ENCODE data around the gene BMP7.
"Not testable (repeated sequence)": the region's sequence is repeated elsewhere in the genome, so short reads cannot be mapped to it uniquely, and the experiment has no call there.

BMP7 gene

DNA sequence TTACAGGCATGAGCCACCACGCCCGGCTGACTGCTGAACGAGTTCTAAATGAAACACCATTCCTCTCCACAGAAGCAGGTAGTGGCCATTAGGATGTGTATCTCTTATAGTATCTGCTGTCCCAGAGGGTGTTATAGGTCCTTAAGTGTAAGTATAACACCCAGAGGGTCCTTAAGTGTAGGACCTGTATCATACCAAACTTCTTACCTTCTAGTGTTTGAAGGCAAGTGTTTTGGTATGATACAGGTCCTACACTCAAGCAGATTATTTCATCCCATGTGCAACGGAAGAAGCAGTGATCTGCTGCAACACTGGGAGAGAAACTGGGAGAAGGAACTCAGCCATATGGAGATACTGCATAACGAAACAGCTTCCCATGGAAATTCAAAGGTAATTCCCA is 17.4 kb downstream of the BMP7 start:
- no peak for DNase-seq (ENCODE audit: low spot score)

- DNase-seq (ENCODE audit: low spot score): no peak
Measured at GRCh38 chr20:57248132-57248797, 18.2 kb downstream of the BMP7 start.

DNA sequence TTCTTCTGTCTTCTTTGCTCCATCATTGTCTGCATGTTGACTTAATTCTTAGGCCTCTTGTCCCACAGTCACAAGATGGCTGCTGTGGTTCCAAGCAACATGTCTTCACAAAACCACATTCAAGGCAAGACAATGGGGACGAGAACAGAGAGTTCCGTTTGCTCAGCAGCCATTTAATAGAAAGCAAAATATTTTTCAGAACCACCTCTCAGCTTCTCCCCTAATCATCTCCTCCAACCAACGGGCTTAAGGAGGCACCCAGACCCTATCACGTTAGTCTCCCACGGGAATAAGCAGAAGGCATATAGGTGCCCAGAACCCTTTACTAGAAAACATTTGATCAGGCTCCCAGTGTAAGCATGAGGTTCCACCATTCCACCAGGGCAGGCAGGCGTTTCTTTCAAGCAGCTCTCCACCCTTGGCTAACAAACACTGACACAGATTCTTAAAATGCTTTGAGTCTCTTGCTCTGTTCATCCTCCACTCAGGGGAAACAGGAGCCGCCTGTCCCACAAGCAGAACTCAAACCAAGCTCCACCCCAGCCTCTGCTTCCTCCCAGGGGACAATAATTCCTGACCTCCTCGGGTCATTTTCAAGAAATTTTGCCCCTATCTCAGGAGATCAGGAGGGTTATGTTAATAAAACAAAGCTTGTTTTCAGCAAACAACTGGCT is 19.0 kb downstream of the BMP7 start:
- DNase-seq (ENCODE audit: low spot score): no peak

- no peak for DNase-seq (ENCODE audit: low spot score)
Measured at GRCh38 chr20:57245997-57246396, 20.4 kb downstream of the BMP7 start.

- DNase-seq (ENCODE audit: low spot score): no peak
Measured at GRCh38 chr20:57244627-57245214, 21.7 kb downstream of the BMP7 start.

DNA sequence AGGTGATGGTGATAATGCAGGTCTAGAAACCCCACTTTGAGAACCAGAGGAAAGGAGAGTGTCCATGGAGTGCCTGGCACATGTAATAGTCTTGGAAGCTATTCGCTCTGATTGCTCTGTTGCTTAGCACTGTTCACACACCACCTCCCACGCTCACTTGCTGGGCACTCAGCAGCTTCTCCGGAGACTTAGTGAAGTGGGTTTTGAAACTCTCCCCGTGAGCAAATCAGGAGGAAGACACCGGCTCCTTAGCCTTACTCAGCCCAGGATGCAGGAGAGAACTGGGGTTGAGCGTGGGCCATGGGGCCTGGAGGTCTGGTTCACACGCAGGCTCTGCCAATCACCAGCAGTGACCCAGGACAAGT is 22.2 kb downstream of the BMP7 start:
- DNase-seq (ENCODE audit: low spot score): no peak

GRCh38 chr20:57243480-57244220 is 22.8 kb downstream of the BMP7 start:
- DNase-seq (ENCODE audit: low spot score): no peak

GRCh38 chr20:57242414-57242813 is 24.0 kb downstream of the BMP7 start:
- no peak for DNase-seq (ENCODE audit: low spot score)

DNA sequence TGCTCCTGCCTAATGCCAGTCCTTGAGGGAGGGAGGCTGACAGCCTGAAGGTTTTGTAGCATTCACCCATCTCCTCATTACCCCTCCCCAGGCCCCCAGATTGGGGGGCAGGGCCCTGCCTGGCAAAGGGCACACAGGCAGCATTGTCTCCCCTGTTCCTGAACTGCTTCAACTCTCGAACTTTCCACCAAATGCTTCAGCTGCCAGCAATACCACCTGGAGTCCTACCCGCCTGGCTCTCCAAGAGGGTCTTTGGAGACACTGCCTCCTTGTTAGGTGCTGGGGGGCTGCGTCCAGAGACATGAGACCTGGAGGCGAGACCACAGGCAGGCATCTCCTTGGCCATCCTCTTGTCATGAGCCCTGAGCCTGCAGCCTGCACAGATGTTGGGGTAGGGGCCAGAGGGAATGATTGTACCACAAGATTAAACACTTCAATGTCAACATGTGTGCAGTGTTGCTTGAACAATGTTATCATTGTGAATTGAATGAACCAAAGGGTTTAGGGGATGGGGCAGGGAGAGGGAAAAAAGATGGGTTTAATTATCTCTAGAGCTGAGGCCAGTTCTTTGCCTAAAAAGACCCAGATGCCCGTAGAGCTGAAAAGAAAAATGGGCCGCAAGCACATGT is 25.0 kb downstream of the BMP7 start:
- DNase-seq (ENCODE audit: low spot score): no peak

GRCh38 chr20:57240581-57241362 is 25.7 kb downstream of the BMP7 start:
- no peak for DNase-seq (ENCODE audit: low spot score)

DNA sequence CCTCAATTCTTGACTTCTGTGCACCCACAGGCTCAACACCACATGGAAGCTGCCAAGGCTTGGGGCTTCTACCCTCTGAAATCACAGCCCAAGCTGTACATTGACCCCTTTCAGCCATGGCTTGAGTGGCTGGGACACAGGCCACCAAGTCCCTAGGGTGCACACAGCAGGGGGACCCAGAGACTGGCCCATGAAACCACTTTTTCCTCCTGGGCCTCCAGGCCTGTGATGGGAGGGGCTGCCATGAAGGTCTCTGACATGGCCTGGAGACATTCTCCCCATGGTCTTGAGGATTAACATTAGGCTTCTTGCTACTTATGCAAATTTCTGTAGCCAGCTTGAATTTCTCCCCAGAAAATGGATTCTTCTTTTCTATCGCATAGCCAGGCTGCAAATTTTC is 26.7 kb downstream of the BMP7 start:
- not testable (repeated sequence) for DNase-seq (ENCODE audit: low spot score)

DNA sequence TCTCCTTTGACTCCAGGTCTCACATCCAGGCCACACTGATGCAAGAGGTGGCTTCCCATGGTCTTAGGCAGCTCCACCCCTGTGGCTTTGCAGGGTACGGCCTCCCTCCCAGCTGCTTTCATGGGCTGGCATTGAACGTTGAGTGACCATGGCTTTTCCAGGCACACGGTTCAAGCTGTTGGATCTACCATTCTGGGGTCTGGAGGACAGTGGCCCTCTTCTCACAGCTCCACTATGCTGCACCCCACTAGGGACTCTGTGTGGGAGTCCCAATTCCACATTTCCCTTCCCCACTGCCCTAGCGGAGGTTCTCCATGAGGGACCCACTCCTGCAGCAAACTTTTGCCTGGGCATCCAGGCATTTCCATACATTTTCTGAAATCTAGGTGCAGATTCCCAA is 27.1 kb downstream of the BMP7 start:
- DNase-seq (ENCODE audit: low spot score): not testable (repeated sequence)

GRCh38 chr20:57238089-57238488 is 28.4 kb downstream of the BMP7 start:
- no peak for DNase-seq (ENCODE audit: low spot score)

GRCh38 chr20:57237585-57237953 is 28.9 kb downstream of the BMP7 start:
- no peak for DNase-seq (ENCODE audit: low spot score)

DNA sequence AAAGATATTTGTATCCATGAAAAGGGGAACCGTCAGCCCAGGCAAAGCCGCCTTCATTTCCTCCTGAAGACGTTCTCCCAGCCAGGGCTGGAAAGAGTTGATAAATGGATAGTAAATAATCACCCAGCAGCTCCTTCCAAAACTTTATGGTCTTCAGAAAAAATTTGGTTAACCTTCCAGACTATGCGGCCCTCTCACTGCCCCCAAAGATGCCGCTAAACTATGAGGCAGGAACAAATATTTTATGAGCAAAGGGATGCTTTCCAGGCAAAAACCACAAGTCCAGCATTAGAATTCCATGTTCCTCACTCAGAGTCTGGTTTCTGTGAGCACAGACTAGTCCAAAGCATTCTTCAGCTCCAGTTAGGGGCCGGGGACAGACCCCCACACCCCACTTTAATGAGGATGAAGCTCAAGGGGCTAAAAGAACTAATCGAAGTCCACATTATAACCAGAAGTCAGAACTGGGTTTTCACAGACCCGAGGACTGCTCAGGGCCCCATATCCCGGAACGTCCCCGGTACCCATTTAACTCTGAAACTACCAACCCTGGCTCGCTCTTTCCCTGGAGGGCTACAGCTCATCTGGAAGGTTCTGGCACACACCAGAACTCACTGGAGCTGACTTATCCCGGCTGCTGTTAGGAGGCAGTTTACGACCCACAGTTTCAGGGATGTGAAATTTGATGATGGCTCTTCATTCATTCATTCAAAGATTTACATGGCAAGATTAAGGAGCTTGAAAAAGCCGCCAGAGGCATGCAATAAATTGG is 29.4 kb downstream of the BMP7 start:
- DNase-seq (ENCODE audit: low spot score): no peak

DNA sequence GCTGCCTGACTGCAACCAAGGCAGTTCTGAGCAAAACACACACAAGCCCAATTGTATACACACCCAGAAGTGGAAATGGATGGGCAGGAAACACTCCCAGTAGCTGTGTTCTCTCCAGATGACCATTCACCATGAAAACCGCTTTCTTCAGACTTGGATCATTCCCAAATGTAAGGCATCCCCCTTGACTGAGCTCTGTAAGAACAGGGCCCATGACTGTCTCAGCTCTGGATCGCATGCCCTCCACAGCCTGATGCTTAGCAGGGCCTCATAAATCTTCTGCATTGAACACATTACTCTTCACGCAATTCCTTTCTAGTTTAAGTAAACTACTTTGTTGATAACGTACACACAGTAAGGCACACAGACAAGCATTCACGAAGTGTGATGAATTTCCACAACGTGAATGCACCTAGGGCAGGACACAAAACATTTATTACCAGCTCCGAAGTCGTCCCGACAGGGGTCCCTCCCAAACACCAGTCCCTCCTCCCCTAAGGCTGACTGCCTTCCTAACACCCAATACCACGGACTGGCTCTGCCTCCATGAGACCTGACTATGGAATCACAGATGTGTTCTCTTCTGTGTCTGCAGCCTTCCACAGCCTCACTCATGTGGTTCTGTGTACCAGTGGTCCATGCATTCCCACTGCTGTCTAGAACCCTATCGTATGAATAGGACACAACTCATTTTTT is 31.7 kb downstream of the BMP7 start:
- DNase-seq (ENCODE audit: low spot score): no peak

GRCh38 chr20:57231951-57232428 is 34.5 kb downstream of the BMP7 start:
- no peak for DNase-seq (ENCODE audit: low spot score)

GRCh38 chr20:57231161-57231560 is 35.3 kb downstream of the BMP7 start:
- DNase-seq (ENCODE audit: low spot score): no peak

- no peak for DNase-seq (ENCODE audit: low spot score)
Measured at GRCh38 chr20:57230247-57230646, 36.2 kb downstream of the BMP7 start.

- no peak for DNase-seq (ENCODE audit: low spot score)
Measured at GRCh38 chr20:57229490-57229889, 37.0 kb downstream of the BMP7 start.

All from CD4-positive, alpha-beta T cell treated with Interleukin-6 at 100 ng/mL for 8 hours (primary cell).